Smooth muscle cell (in vitro differentiated cells): ENCODE results near the gene ATP5PO. TPM values are rescaled to one million over a fixed set of nuclear protein-coding genes. Genes with fewer than 3 reads are reported as not detected.
"Not testable (repeated sequence)": the region's sequence is repeated elsewhere in the genome, so short reads cannot be mapped to it uniquely, and the experiment has no call there.

ENCODE experiments used
- DNase-seq: peaks from one replicate; lab custom pipeline; 2025; ENCODE audit not compliant: unreplicated experiment; lab: John Stamatoyannopoulos, UW
- H2AFZ ChIP-seq: fragments of 200-600 bp; sonication (generic); 2 replicates; pipeline ENCODE4 v1.6.0; 2016; ENCODE audit warnings: antibody characterized with exemption, low read depth, mild to moderate bottlenecking
- H3F3A ChIP-seq: fragments of 200-600 bp; sonication (generic); 2 replicates; pipeline ENCODE4 v1.6.0; 2017; ENCODE audit warnings: antibody characterized with exemption, low read depth
- H3K27ac ChIP-seq: fragments of 200-600 bp; sonication (generic); 2 replicates; pipeline ENCODE4 v1.5.1; 2016; ENCODE audit warnings: low read depth, mild to moderate bottlenecking
- H3K27me3 ChIP-seq: fragments of 200-600 bp; sonication (generic); 2 replicates; pipeline ENCODE4 v1.6.1; 2016; ENCODE audit warnings: low read depth, mild to moderate bottlenecking
- H3K36me3 ChIP-seq: fragments of 200-600 bp; sonication (generic); 2 replicates; pipeline ENCODE4 v1.5.1; 2016; ENCODE audit warnings: low read depth
- H3K4me1 ChIP-seq: fragments of 200-600 bp; sonication (generic); 2 replicates; pipeline ENCODE4 v1.5.1; 2016; ENCODE audit warnings: low read depth
- H3K4me2 ChIP-seq: fragments of 200-600 bp; sonication (generic); 2 replicates; pipeline ENCODE4 v1.6.0; 2016; ENCODE audit warnings: mild to moderate bottlenecking
- H3K4me3 ChIP-seq: fragments of 200-600 bp; sonication (generic); 2 replicates; pipeline ENCODE4 v1.5.1; 2016; ENCODE audit warnings: mild to moderate bottlenecking
- H3K79me2 ChIP-seq: fragments of 200-600 bp; sonication (generic); 2 replicates; pipeline ENCODE4 v1.6.0; 2016; ENCODE audit warnings: low read depth, mild to moderate bottlenecking
- H3K9ac ChIP-seq: fragments of 200-600 bp; sonication (generic); 2 replicates; pipeline ENCODE4 v1.6.0; 2016; ENCODE audit warnings: low read depth
- H3K9me3 ChIP-seq: fragments of 200-600 bp; sonication (generic); replicated peaks from 2 replicates; pipeline ENCODE4 v1.5.1; 2016; ENCODE audit warnings: low read depth
- H4K20me1 ChIP-seq: fragments of 200-600 bp; sonication (generic); 2 replicates; pipeline ENCODE4 v1.6.0; 2016; ENCODE audit warnings: low read depth
- WGBS: methylation state at CpG from one replicate; pipeline ENCODE4 v1.1.7; 2016; ENCODE audit warnings: low lambda C conversion rate; 5-methylcytosine and 5-hydroxymethylcytosine counted together
- polyA plus RNA-seq: library from polyadenylated mRNA; unstranded; fragments of >200 nt; fragmentation: Nextera tagmentation; extraction: Ambion mirVana; gene quantifications from 2 replicates; pipeline ENCODE4 v1.2.1, GENCODE V29; 2016
- total RNA-seq: library from RNA; depleted of rRNA; stranded (reverse); fragments of >200 nt; gene quantifications from 2 replicates; pipeline ENCODE4 v1.2.3, GENCODE V29; 2014
- TF ChIP-seq, protein P1 (sequence below): fragments of 200-600 bp; sonication (generic); IDR thresholded peaks from 2 replicates; pipeline ENCODE4 v1.5.1; 2017; ENCODE audit warnings: borderline replicate concordance, mild to moderate bottlenecking, antibody characterized with exemption; ENCODE audit not compliant: insufficient read depth, poor library complexity, severe bottlenecking

Gene ATP5PO
- total and polyA plus RNA-seq, 2 experiments from 2014 or later, result 226 to 363 TPM

DNA sequence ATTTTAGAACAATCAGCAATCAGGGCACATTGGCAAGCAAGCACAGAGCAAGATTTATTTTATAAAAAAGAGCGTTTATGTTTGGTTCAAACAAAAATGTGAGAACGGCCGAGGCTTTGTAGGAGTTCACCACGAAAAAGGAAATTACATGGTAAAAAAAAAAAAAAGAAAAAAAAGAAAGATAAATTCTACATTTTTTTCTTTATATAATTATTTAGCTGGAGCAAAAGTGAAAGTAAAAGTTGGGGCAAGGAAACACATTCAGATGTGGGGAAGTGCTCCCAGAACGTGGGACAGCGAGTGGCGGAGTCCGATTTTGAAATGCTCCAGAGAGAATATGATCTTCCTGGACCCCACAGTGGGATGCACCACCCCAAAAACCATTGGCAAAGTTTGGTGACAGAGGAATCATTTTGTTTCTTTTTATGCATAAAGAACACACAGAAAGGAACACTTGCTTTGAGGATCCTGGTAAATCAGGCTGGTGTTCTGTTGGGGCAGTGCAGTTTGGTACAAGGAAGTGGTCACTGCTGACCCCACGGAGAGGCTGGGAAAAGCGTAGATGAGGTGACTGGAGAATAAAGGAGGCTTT, 16.3 kb upstream of the ATP5PO start:
- peak overlapping the region; percentile 74 for H3K27ac ChIP-seq
- H3K79me2 ChIP-seq, result peaks cover 26% of the 10 kb centered on the region
- no peaks in the 10 kb centered on the region for H3K9me3 ChIP-seq
- peaks cover 17% of the 10 kb centered on the region for H3K4me1 ChIP-seq
- peak overlapping the region; percentile 64 for H3K4me3 ChIP-seq
- TF ChIP-seq, protein P1, sequence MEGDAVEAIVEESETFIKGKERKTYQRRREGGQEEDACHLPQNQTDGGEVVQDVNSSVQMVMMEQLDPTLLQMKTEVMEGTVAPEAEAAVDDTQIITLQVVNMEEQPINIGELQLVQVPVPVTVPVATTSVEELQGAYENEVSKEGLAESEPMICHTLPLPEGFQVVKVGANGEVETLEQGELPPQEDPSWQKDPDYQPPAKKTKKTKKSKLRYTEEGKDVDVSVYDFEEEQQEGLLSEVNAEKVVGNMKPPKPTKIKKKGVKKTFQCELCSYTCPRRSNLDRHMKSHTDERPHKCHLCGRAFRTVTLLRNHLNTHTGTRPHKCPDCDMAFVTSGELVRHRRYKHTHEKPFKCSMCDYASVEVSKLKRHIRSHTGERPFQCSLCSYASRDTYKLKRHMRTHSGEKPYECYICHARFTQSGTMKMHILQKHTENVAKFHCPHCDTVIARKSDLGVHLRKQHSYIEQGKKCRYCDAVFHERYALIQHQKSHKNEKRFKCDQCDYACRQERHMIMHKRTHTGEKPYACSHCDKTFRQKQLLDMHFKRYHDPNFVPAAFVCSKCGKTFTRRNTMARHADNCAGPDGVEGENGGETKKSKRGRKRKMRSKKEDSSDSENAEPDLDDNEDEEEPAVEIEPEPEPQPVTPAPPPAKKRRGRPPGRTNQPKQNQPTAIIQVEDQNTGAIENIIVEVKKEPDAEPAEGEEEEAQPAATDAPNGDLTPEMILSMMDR, result no peak
- H2AFZ ChIP-seq, result peak overlapping the region; percentile 94
- DNase-seq, result no peak
- H4K20me1 ChIP-seq, result no peaks in the 10 kb centered on the region
- H3F3A ChIP-seq, result peaks cover 5% of the 10 kb centered on the region
- 80% methylated on average over 10 of the region's 10 CpGs for WGBS
- no peaks in the 10 kb centered on the region for H3K36me3 ChIP-seq
- no peaks in the 10 kb centered on the region for H3K27me3 ChIP-seq
- H3K4me2 ChIP-seq, result peak overlapping the region; percentile 90
- H3K9ac ChIP-seq, result peak overlapping the region; percentile 73

DNA sequence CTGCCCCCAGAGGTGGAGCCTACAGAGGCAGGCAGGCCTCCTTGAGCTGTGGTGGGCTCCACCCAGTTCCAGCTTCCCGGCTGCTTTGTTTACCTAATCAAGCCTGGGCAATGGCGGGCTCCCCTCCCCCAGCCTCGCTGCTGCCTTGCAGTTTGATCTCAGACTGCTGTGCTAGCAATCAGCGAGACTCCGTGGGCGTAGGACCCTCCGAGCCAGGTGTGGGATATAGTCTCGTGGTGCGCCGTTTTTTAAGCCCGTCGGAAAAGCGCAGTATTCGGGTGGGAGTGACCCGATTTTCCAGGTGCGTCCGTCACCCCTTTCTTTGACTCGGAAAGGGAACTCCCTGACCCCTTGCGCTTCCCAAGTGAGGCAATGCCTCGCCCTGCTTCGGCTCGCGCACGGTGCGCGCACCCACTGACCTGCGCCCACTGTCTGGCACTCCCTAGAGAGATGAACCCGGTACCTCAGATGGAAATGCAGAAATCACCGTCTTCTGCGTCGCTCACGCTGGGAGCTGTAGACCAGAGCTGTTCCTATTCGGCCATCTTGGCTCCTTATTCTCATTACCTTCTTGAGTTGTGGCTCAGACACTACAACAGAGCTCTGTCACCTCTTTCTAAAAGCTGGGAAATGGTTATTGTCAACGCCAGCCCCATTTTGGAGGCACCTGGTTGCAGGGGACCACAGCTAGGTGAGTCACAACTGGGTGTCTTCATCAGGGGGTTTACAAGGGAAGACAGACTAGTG, 15.6 kb upstream of the ATP5PO start:
- peak overlapping the region; percentile 73 for H3K9ac ChIP-seq
- H3K27ac ChIP-seq, result peak overlapping the region; percentile 74
- H3F3A ChIP-seq, H3K9me3 ChIP-seq, H3K36me3 ChIP-seq, DNase-seq, H4K20me1 ChIP-seq, H3K27me3 ChIP-seq: not testable (repeated sequence)
- H3K79me2 ChIP-seq, result peaks cover 26% of the 10 kb centered on the region
- H3K4me3 ChIP-seq, result peak overlapping the region; percentile 64
- 16% methylated on average over 14 of the region's 34 CpGs for WGBS
- peaks cover 17% of the 10 kb centered on the region for H3K4me1 ChIP-seq
- peak overlapping the region; percentile 94 for H2AFZ ChIP-seq
- H3K4me2 ChIP-seq, result peak overlapping the region; percentile 90

DNA sequence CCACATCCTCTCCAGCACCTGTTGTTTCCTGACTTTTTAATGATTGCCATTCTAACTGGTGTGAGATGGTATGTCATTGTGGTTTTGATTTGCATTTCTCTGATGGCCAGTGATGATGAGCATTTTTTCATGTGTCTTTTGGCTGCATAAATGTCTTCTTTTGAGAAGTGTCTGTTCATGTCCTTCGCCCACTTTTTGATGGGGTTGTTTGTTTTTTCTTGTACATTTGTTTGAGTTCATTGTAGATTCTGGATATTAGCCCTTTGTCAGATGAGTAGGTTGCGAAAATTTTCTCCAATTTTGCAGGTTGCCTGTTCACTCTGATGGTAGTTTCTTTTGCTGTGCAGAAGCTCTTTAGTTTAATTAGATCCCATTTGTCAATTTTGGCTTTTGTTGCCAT, 10.6 kb upstream of the ATP5PO start:
- not testable (repeated sequence) for H3K4me3 ChIP-seq, H3K36me3 ChIP-seq, H4K20me1 ChIP-seq, H2AFZ ChIP-seq, H3K27ac ChIP-seq, H3K27me3 ChIP-seq, H3F3A ChIP-seq, H3K79me2 ChIP-seq, DNase-seq, H3K9me3 ChIP-seq, H3K4me1 ChIP-seq, H3K9ac ChIP-seq, H3K4me2 ChIP-seq
- 70% methylated on average over 2 of the region's 2 CpGs for WGBS

- H3K4me3 ChIP-seq, result no peak overlapping the region
- H3K79me2 ChIP-seq, result no peaks in the 10 kb centered on the region
- peak overlapping the region; percentile 37 for H2AFZ ChIP-seq
- H3K36me3 ChIP-seq, result no peaks in the 10 kb centered on the region
- DNase-seq, result no peak
- peaks cover 2% of the 10 kb centered on the region for H3K27me3 ChIP-seq
- 83% methylated on average over 3 of the region's 3 CpGs for WGBS
- TF ChIP-seq, protein P1, result no peak
- H3F3A ChIP-seq, result no peaks in the 10 kb centered on the region
- H3K27ac ChIP-seq, result no peak overlapping the region
- H3K9me3 ChIP-seq, result no peaks in the 10 kb centered on the region
- H3K9ac ChIP-seq, result no peak overlapping the region
- H3K4me2 ChIP-seq, result no peak overlapping the region
- no peaks in the 10 kb centered on the region for H3K4me1 ChIP-seq
- H4K20me1 ChIP-seq, result no peaks in the 10 kb centered on the region
These were observed 9.1 kb upstream of the ATP5PO start for GRCh38 chr21:33924766-33925100.
